ENCODE data around the gene FAM221A.
"Not testable (repeated sequence)": the region's sequence is repeated elsewhere in the genome, so short reads cannot be mapped to it uniquely, and the experiment has no call there.

Gene FAM221A

GRCh38 chr7:23679898-23680413 lies at the start of gene FAM221A:
FAM221A (plus strand) TSS chr7:23680199; CDS start chr7:23680219, 20 bp downstream.
- peak; percentile 46 to 77 (median 70) for DNase-seq (ENCODE audit: low read depth in 4 of 4, low spot score in 1 of 4)

- DNase-seq (ENCODE audit: low read depth in 4 of 4, low spot score in 1 of 4) = no peak
Observed at GRCh38 chr7:23633417-23633816, 46.6 kb upstream of the FAM221A start.

- no peak for DNase-seq (ENCODE audit: low read depth in 4 of 4, low spot score in 1 of 4)
Observed at GRCh38 chr7:23645822-23646221, 34.2 kb upstream of the FAM221A start.

GRCh38 chr7:23653942-23654341 lies 26.1 kb upstream of the FAM221A start:
- no peak for DNase-seq (ENCODE audit: low read depth in 4 of 4, low spot score in 1 of 4)

- no peak for DNase-seq (ENCODE audit: low read depth in 4 of 4, low spot score in 1 of 4)
Observed at GRCh38 chr7:23654508-23654907, 25.5 kb upstream of the FAM221A start.

- DNase-seq (ENCODE audit: low read depth in 4 of 4, low spot score in 1 of 4) = no peak
Observed at GRCh38 chr7:23655433-23655832, 24.6 kb upstream of the FAM221A start.

GRCh38 chr7:23658831-23659427 lies 21.1 kb upstream of the FAM221A start:
- DNase-seq (ENCODE audit: low read depth in 4 of 4, low spot score in 1 of 4) = no peak

GRCh38 chr7:23661385-23661784 lies 18.6 kb upstream of the FAM221A start:
- no peak for DNase-seq (ENCODE audit: low read depth in 4 of 4, low spot score in 1 of 4)

GRCh38 chr7:23662124-23662983 lies 17.6 kb upstream of the FAM221A start:
- DNase-seq (ENCODE audit: low read depth in 4 of 4, low spot score in 1 of 4) = no peak

- no peak for DNase-seq (ENCODE audit: low read depth in 4 of 4, low spot score in 1 of 4)
Observed at GRCh38 chr7:23662984-23663313, 17.1 kb upstream of the FAM221A start.

GRCh38 chr7:23664122-23664521 lies 15.9 kb upstream of the FAM221A start:
- DNase-seq (ENCODE audit: low read depth in 4 of 4, low spot score in 1 of 4) = no peak

GRCh38 chr7:23672033-23672432 lies 8.0 kb upstream of the FAM221A start:
- DNase-seq (ENCODE audit: low read depth in 4 of 4, low spot score in 1 of 4) = no peak

GRCh38 chr7:23680414-23681405 lies 711 bp downstream of the FAM221A start:
- DNase-seq (ENCODE audit: low read depth in 4 of 4, low spot score in 1 of 4) = peak in 3 of 4 experiments; percentile 3 to 24 (median 5)

GRCh38 chr7:23684041-23684440 lies 4.0 kb downstream of the FAM221A start:
- DNase-seq (ENCODE audit: low read depth in 4 of 4, low spot score in 1 of 4) = not testable (repeated sequence)

GRCh38 chr7:23685731-23686130 lies 5.7 kb downstream of the FAM221A start:
- no peak for DNase-seq (ENCODE audit: low read depth in 4 of 4, low spot score in 1 of 4)

- no peak for DNase-seq (ENCODE audit: low read depth in 4 of 4, low spot score in 1 of 4)
Observed at GRCh38 chr7:23687011-23687410, 7.0 kb downstream of the FAM221A start.

- no peak for DNase-seq (ENCODE audit: low read depth in 4 of 4, low spot score in 1 of 4)
Observed at GRCh38 chr7:23689165-23689564, 9.2 kb downstream of the FAM221A start.

- no peak for DNase-seq (ENCODE audit: low read depth in 4 of 4, low spot score in 1 of 4)
Observed at GRCh38 chr7:23691320-23691719, 11.3 kb downstream of the FAM221A start.

GRCh38 chr7:23693224-23693623 lies 13.2 kb downstream of the FAM221A start:
- DNase-seq (ENCODE audit: low read depth in 4 of 4, low spot score in 1 of 4) = no peak

- peak in 3 of 4 experiments; percentile 23 to 32 (median 28) for DNase-seq (ENCODE audit: low read depth in 4 of 4, low spot score in 1 of 4)
Observed at GRCh38 chr7:23696916-23697441, 17.0 kb downstream of the FAM221A start.

- no peak for DNase-seq (ENCODE audit: low read depth in 4 of 4, low spot score in 1 of 4)
Observed at GRCh38 chr7:23698822-23699221, 18.8 kb downstream of the FAM221A start.
